K562 (cell line): ENCODE measurements around the gene PFKL. TPM values are rescaled to one million over a fixed set of nuclear protein-coding genes. Genes with fewer than 3 reads are reported as not detected.

Experiments
- ARID2 ChIP-seq: fragments of 450-650 bp; IDR thresholded peaks from 2 replicates; pipeline ENCODE4 v1.6.1; 2017; ENCODE audit warnings: antibody characterized with exemption, mild to moderate bottlenecking
- CC2D1A ChIP-seq: fragments of 450-650 bp; IDR thresholded peaks from 2 replicates; pipeline ENCODE4 v1.6.1; 2017; ENCODE audit warnings: mild to moderate bottlenecking
- CEBPB ChIP-seq: fragments of 450-650 bp; IDR thresholded peaks from 2 replicates; pipeline ENCODE4 v1.6.1; 2016; ENCODE audit warnings: missing genetic modification characterization, missing compliant biosample characterization
- ESRRA ChIP-seq: fragments of 450-650 bp; IDR thresholded peaks from 2 replicates; pipeline ENCODE4 v1.6.1; 2014; ENCODE audit warnings: low read depth, mild to moderate bottlenecking, moderate library complexity, borderline replicate concordance
- FOXJ2 ChIP-seq: fragments of 200-800 bp; sonication (Bioruptor generic); IDR thresholded peaks from 2 replicates; pipeline ENCODE4 v1.6.1; 2016; ENCODE audit warnings: missing genetic modification characterization, missing compliant biosample characterization
- SMC3 ChIP-seq: conservative IDR thresholded peaks from 2 replicates; pipeline ENCODE4 v1.6.1; 2011; ENCODE audit warnings: low read depth, low read length, improper control_type of control experiment; ENCODE audit not compliant: insufficient read depth
- TBP ChIP-seq: optimal IDR thresholded peaks from 2 replicates; pipeline ENCODE3; 2011; ENCODE audit warnings: low read depth, low read length, improper control_type of control experiment
- ZNF143 ChIP-seq: sonication (generic); formaldehyde crosslinking; IDR thresholded peaks from 2 replicates; pipeline ENCODE4 v1.9.0; 2022; ENCODE audit warnings: mild to moderate bottlenecking, missing genetic modification reagents
- ZNF766 ChIP-seq: fragments of 200-800 bp; sonication (Bioruptor generic); conservative IDR thresholded peaks from 2 replicates; pipeline ENCODE4 v1.6.1; 2016; ENCODE audit warnings: missing genetic modification characterization, missing compliant biosample characterization
- polyA plus RNA-seq, 8 experiments: library from polyadenylated mRNA; depleted of rRNA in 4 of 8; stranded (reverse) in 5 of 8; unstranded in 3 of 8; fragments of >200 nt; fragmentation: Nextera tagmentation in 2 of 8; fragmentation: Illumina TruSeq in 1 of 8; extraction: Ambion mirVana in 2 of 8; extraction: Trizol in 1 of 8; gene quantifications; 2 replicates each; pipeline versions ENCODE4 v1.2.1 to v1.2.3, GENCODE V29; 2011 to 2014; ENCODE audit warnings: inconsistent platforms in 1 of 8, missing spikeins in 1 of 8
- total RNA-seq, 7 experiments: library from RNA; depleted of rRNA in 6 of 7; stranded (reverse); fragments of >200 nt in 6 of 7; fragmentation: Illumina TruSeq in 2 of 7; extraction: Trizol in 2 of 7; gene quantifications; 2 replicates each; pipeline versions ENCODE4 v1.2.1 to v1.2.3, GENCODE V29; 2011 to 2021; ENCODE audit warnings: low replicate concordance in 1 of 7
- TF ChIP-seq, protein P1 (sequence below): fragments of 250-450 bp; sonication (Bioruptor Pico); IDR thresholded peaks from 2 replicates; pipeline ENCODE4 v1.4.0; 2020
- TF ChIP-seq, protein P2 (sequence below), 3 experiments: IDR thresholded peaks in 2 of 3; conservative IDR thresholded peaks in 1 of 3; 2 replicates each; pipeline ENCODE4 v1.5.1; 2011 to 2012; ENCODE audit warnings: low read length in 3 of 3, mild to moderate bottlenecking in 3 of 3, control low read depth in 2 of 3, improper control_type of control experiment in 1 of 3, inconsistent platforms in 1 of 3, low read depth in 1 of 3, mixed read lengths in 1 of 3, moderate library complexity in 1 of 3; ENCODE audit not compliant: insufficient read depth in 2 of 3
- TF ChIP-seq, protein P3 (sequence below): IDR thresholded peaks from 2 replicates; pipeline ENCODE4 v1.6.1; 2016; ENCODE audit warnings: missing genetic modification characterization, missing compliant biosample characterization
- TF ChIP-seq, protein P4 (sequence below): sonication (generic); formaldehyde crosslinking; IDR thresholded peaks from 2 replicates; pipeline ENCODE4 v1.8.1; 2023; ENCODE audit warnings: mild to moderate bottlenecking, missing genetic modification reagents
- TF ChIP-seq, protein P5 (sequence below): fragments of 450-650 bp; formaldehyde crosslinking; IDR thresholded peaks from 2 replicates; pipeline ENCODE4 v1.4.0; 2020; ENCODE audit warnings: mild to moderate bottlenecking, mixed read lengths

PFKL gene
- total and polyA plus RNA-seq, 9 of the 15 experiments (the other 6 are each of a cell fraction or from before 2014, with no cell fraction given) = 1.1 to 124 (median 45.6) TPM

DNA sequence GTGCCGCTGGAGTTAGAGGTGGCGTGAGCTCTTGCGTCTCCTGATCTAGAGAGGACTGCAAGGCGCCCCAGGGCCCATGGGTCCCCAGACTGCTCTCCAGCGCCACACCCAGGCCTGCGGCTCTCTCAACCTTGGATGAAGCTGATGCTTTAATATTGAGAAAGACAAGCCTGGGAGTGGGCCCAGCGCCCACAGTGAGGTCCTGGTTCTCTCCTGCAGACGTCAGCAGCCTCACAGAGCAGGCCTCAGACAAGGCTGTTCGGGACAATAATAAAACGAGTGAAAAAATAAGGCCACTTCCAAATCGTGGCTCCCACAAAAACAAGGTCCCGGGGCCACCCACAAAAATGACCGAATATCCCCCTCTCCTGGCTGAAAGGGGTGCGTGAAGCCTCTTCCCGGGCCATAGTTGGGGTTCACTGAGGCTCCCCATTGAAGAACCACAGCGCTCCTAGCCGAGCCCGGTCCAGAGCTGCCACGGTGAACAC, 32.2 kb upstream of the PFKL start (continued):
- TF ChIP-seq, protein P1, sequence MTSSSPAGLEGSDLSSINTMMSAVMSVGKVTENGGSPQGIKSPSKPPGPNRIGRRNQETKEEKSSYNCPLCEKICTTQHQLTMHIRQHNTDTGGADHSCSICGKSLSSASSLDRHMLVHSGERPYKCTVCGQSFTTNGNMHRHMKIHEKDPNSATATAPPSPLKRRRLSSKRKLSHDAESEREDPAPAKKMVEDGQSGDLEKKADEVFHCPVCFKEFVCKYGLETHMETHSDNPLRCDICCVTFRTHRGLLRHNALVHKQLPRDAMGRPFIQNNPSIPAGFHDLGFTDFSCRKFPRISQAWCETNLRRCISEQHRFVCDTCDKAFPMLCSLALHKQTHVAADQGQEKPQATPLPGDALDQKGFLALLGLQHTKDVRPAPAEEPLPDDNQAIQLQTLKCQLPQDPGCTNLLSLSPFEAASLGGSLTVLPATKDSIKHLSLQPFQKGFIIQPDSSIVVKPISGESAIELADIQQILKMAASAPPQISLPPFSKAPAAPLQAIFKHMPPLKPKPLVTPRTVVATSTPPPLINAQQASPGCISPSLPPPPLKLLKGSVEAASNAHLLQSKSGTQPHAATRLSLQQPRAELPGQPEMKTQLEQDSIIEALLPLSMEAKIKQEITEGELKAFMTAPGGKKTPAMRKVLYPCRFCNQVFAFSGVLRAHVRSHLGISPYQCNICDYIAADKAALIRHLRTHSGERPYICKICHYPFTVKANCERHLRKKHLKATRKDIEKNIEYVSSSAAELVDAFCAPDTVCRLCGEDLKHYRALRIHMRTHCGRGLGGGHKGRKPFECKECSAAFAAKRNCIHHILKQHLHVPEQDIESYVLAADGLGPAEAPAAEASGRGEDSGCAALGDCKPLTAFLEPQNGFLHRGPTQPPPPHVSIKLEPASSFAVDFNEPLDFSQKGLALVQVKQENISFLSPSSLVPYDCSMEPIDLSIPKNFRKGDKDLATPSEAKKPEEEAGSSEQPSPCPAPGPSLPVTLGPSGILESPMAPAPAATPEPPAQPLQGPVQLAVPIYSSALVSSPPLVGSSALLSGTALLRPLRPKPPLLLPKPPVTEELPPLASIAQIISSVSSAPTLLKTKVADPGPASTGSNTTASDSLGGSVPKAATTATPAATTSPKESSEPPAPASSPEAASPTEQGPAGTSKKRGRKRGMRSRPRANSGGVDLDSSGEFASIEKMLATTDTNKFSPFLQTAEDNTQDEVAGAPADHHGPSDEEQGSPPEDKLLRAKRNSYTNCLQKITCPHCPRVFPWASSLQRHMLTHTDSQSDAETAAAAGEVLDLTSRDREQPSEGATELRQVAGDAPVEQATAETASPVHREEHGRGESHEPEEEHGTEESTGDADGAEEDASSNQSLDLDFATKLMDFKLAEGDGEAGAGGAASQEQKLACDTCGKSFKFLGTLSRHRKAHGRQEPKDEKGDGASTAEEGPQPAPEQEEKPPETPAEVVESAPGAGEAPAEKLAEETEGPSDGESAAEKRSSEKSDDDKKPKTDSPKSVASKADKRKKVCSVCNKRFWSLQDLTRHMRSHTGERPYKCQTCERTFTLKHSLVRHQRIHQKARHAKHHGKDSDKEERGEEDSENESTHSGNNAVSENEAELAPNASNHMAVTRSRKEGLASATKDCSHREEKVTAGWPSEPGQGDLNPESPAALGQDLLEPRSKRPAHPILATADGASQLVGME (CRISPR knock-in tag) = no peak
- peak; percentile 92 for TF ChIP-seq CC2D1A
- TF ChIP-seq ZNF143 = no peak
- TF ChIP-seq ZNF766 (CRISPR knock-in tag) = 0 out of 2 replicates have a peak, but pooled peaks have one; percentile 35
- 0 out of 2 replicates have a peak, but pooled peaks have one; percentile 28 for TF ChIP-seq CEBPB (tag)
- TF ChIP-seq, protein P2, sequence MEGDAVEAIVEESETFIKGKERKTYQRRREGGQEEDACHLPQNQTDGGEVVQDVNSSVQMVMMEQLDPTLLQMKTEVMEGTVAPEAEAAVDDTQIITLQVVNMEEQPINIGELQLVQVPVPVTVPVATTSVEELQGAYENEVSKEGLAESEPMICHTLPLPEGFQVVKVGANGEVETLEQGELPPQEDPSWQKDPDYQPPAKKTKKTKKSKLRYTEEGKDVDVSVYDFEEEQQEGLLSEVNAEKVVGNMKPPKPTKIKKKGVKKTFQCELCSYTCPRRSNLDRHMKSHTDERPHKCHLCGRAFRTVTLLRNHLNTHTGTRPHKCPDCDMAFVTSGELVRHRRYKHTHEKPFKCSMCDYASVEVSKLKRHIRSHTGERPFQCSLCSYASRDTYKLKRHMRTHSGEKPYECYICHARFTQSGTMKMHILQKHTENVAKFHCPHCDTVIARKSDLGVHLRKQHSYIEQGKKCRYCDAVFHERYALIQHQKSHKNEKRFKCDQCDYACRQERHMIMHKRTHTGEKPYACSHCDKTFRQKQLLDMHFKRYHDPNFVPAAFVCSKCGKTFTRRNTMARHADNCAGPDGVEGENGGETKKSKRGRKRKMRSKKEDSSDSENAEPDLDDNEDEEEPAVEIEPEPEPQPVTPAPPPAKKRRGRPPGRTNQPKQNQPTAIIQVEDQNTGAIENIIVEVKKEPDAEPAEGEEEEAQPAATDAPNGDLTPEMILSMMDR (IDR thresholded peaks at IDR 0.05 in 2 of 3, conservative IDR thresholded peaks at IDR 0.05 in 1 of 3; ENCODE audit: insufficient read depth in 2 of 3, low read depth in 1 of 3, low read length in 3 of 3) = peak; percentile 75 to 86 (median 78); a peak in 5 of 6 replicates
- TF ChIP-seq, protein P3, sequence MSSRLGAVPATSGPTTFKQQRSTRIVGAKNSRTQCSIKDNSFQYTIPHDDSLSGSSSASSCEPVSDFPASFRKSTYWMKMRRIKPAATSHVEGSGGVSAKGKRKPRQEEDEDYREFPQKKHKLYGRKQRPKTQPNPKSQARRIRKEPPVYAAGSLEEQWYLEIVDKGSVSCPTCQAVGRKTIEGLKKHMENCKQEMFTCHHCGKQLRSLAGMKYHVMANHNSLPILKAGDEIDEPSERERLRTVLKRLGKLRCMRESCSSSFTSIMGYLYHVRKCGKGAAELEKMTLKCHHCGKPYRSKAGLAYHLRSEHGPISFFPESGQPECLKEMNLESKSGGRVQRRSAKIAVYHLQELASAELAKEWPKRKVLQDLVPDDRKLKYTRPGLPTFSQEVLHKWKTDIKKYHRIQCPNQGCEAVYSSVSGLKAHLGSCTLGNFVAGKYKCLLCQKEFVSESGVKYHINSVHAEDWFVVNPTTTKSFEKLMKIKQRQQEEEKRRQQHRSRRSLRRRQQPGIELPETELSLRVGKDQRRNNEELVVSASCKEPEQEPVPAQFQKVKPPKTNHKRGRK (tag) = no peak
- TF ChIP-seq ARID2 = 0 out of 2 replicates have a peak, but pooled peaks have one; percentile 54
- TF ChIP-seq, protein P4, sequence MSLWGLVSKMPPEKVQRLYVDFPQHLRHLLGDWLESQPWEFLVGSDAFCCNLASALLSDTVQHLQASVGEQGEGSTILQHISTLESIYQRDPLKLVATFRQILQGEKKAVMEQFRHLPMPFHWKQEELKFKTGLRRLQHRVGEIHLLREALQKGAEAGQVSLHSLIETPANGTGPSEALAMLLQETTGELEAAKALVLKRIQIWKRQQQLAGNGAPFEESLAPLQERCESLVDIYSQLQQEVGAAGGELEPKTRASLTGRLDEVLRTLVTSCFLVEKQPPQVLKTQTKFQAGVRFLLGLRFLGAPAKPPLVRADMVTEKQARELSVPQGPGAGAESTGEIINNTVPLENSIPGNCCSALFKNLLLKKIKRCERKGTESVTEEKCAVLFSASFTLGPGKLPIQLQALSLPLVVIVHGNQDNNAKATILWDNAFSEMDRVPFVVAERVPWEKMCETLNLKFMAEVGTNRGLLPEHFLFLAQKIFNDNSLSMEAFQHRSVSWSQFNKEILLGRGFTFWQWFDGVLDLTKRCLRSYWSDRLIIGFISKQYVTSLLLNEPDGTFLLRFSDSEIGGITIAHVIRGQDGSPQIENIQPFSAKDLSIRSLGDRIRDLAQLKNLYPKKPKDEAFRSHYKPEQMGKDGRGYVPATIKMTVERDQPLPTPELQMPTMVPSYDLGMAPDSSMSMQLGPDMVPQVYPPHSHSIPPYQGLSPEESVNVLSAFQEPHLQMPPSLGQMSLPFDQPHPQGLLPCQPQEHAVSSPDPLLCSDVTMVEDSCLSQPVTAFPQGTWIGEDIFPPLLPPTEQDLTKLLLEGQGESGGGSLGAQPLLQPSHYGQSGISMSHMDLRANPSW = no peak
- TF ChIP-seq TBP = no peak
- no peak for TF ChIP-seq ESRRA
- TF ChIP-seq SMC3 = peak; percentile 39; the same call in 1 of the 2 replicates
- TF ChIP-seq, protein P5, sequence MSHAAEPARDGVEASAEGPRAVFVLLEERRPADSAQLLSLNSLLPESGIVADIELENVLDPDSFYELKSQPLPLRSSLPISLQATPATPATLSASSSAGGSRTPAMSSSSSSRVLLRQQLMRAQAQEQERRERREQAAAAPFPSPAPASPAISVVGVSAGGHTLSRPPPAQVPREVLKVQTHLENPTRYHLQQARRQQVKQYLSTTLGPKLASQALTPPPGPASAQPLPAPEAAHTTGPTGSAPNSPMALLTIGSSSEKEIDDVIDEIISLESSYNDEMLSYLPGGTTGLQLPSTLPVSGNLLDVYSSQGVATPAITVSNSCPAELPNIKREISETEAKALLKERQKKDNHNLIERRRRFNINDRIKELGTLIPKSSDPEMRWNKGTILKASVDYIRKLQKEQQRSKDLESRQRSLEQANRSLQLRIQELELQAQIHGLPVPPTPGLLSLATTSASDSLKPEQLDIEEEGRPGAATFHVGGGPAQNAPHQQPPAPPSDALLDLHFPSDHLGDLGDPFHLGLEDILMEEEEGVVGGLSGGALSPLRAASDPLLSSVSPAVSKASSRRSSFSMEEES (CRISPR knock-in tag) = no peak
- no peak for TF ChIP-seq FOXJ2 (tag)
